HG02870 (cell line): ENCODE measurements around the gene TOP3A.

Experiments used
- ATAC-seq: cut with Tn5 transposase; IDR thresholded peaks from one replicate; pipeline ENCODE4 v1.9.1; 2021; ENCODE audit warnings: mild to moderate bottlenecking, moderate library complexity; ENCODE audit not compliant: unreplicated experiment

TOP3A gene

DNA sequence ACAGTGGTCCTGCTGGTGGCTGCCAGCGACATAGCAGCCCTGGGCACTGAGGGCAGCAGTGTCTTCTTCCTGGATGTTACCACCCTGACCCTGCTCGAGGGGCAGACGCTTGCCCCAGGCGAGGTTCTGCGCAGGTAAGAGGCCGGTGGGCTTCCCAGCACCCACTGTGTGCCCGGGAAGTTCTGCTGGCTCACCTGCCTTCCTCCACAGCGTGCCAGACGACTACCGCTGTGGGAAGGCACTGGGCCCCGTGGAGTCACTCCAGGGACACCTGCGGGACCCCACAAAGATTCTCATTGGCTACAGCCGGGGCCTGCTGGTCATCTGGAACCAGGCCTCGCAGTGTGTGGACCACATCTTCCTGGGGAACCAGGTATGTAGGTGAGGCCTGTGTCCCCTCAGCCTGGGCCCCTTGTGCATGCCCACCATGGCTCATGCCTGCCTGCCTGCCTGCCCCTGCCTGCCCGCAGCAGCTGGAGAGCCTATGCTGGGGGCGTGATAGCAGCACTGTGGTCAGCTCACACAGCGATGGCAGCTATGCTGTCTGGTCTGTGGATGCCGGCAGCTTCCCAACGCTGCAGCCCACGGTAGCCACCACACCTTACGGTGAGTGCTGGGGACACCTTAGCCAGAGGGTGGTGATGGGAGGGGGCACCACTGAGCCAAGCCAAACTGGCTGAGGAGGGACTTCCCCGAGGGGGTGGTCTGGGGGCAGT is 80.8 kb downstream of the TOP3A start:
- ATAC-seq: no peak

DNA sequence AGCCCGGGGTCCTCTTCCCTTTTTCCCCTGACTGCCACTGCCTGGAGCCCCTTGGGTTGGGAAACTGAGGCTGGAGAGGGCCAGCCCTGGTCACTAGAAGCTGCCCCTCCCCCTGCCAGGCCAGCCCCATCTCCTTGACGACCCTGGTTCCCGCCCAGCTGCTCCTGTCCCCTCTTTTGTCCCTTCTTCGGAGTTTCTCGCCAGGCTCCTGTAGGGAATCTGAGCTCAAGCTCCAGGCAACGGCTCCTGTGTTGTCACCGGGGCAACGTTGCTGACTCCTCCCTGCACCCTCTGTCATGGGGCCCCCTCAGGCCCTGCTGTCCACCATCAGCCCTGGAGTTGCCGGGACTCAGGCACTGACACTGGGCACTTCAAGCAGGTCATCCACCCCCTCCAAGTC is 83.6 kb downstream of the TOP3A start:
- no peak for ATAC-seq

DNA sequence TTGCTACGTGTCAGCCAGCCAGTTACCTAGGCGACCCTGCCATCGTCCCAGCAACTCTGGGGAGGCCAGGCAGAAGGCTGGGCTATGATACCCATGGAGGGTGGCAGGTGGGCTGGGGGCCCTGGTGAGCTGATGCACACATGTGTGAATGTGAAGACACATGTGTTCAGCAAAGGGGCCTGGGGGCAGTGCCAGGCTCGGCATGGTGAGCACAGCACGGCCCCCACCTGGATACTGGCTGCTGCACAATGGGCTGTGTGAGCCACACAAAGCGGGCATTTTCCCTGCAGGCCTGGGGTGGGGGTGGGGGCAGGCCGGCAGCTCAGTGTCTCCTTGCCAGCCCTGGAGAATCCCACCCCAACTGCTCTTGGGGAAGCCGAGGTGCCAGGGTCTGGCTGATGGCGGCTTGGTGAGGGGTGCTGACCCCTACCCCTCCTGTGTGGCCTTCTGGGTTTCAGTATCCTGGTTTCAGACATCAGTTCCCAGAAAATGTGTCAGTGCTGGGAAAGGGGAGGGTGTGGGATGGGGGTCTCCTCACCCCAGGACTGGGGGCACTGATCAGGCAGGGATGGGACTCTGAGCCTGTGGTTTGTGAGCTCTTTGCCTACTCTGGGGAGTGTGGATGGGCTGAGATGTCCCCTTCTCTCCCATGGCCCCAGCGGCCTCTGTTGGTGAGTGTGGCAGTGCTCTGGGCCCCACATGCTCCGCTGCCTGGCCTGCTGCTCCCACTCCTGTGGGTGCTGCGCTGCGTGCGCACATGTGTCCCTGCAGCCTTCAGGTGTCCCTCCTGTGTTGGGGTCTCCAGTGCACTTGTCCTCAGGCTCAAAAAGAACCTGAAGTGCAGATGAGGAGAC is 84.3 kb downstream of the TOP3A start:
- ATAC-seq: no peak

DNA sequence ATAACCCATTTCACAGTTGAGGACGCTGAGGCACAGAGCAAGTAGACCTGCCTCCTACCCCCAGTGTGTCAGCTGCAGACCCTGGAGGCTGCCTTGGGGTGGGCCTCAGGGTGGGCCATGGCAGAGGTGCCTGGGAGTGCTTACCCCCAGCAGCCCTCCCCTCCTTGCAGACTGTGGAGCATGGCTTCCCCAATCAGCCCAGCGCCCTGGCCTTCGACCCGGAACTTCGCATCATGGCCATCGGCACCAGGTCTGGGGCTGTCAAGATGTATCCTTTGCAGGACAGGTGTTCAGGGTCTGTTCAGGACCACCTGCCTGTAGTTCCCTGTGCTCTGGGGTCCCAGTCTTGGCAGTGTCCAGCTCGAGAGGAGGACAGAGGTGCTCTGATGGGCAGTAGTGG is 85.0 kb downstream of the TOP3A start:
- no peak for ATAC-seq

DNA sequence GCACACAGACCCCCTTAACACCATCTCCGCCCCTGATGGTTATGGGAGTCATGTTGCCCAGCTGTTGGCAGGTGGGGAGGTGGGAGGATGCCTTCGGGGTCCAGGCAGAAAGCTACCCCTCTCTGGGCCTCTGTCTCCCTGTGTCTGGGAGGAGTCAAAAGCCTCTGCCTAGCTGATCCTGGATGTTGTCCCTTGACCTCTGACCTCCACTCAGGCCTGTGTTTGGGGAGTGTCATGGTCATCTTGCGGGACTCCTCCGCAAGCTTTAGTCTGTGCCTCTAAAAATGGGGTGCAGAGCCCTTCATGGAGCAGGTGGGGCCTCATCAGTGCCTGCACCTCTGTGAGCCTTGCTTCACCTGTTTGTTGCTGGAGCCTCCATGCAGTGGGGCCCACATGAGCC is 85.5 kb downstream of the TOP3A start:
- ATAC-seq: no peak

DNA sequence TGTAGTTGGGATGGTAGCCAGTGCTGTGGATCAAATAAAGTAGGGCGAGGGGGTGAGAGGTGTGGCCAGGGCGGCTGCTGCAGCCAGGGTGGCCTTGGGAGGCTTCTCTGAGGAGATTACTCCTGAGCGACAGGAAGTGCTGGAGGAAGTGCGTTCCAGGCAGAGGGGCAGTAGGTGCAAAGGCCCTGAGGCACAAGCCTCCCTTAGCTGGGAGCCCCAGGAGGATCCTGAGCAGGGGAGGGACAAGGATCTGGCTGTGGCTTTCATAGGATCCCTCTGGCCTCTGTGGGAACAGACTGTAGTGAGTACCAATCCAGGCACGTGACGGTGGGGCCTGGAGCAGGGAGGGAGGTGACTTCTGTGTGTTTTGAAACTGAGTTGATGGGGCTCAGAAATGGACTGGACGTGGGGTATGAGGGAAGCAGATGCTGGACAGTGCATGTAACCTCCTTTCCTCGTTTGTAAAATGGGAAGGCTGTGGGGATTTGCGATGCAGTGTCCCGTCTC is 86.6 kb downstream of the TOP3A start:
- ATAC-seq: no peak

DNA sequence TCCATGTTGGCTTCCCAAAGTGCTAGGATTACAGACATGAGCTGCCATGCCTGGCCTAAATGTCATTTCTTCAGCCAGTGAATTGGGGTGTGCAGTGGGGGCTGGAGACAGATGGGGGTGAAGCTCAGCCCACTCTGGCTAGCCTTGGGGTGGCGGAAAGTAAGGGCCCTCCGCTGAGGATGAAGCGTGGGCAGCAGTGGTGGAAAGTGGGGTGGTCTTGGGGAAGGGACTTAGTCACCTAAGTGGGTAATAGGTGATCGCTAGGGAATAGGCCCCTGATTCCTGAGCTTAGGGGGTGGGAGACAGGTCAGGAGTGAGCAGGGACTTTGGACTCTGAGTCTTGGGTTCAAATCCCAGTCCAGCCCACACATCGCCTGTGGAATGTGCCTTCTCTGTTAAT is 87.2 kb downstream of the TOP3A start:
- no peak for ATAC-seq

DNA sequence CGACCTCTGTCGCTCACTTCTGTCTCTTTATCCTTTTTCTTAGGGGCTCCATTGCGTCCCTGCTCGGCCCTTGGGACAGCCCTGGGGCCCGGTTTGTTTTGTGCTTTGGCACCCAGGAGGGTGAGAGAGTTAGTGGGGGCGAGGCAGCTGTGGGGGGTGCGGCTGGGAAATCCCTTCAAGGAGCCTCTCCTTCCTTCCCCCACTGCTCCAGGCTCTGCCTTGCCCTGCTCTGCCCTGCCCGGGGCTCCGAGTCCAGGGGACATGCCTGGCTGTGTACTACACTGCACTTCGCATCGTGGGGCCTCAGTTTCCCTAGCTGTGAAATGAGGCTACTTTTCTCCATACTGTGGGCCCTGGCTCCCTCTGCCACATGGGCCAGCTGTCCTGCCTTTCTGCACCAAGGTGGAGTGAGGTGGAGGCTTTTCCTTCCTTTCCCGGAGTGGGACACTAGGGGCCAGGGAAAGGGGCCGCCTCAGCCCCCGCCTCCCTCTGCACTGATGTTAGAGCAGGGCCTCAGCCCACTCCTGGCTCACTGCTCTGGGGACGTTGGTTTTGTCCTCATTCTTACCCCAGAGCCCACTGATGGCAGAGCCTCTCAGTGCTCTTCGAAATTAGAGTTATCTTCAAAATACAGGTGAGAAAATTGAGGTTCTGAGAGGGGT is 88.4 kb downstream of the TOP3A start:
- no peak for ATAC-seq

DNA sequence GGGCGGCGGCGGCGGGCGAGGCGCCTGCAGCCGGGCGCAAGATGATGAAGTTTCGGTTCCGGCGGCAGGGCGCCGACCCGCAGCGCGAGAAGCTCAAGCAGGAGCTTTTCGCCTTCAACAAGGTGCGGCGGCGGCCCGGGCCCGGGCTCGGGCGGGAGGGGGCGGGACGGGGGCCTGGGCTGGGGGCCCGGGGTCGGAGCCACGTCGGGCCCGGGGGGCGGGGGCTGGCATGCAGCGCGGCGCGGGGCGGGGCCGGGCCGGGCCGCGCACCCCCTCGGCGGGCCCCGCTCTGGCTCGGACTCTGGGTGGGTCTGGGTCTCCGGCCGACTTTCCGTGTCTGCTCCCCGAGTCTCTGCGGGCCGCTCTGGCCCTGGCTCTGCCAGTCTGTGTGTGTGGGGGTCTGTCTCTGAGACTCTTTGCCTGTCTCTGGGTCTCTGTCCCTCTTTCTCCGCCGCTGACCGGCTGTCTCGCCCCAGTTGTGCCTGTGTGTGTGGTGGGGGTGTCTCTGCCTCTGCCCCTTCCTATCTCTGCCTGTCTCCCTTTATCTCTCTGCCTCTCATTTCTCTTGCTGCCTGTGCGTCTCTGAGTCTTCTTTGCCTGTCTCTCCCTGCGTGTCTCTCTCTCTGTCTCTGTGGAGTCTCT is 89.0 kb downstream of the TOP3A start:
- no peak for ATAC-seq

DNA sequence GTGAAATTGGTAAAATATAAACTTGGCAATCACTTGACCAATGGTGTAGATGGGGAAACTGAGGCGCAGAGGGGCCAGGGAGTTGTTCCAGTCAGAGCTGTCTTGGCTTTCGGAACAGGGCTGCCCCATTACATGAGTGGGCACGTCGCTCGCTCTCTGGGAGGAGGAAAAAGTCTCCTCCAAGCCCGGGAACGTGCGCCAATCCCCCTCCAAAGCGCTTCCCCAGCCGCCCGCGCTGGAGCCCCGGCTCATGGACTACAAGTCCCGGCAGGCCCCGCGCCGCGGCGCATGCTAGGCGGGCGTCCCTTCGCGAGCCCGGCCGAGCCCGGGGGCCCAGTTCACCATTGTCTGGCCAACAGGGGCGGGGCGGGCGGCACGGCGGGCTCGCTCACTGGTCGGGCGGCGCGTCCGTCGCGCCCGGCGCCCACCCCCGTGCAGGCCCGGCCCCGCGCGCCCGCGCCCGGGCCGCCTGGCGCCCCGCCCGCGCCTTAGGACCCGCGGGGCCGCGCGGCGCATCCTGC is 89.6 kb downstream of the TOP3A start, which contains the start of gene LLGL1:
LLGL1 (plus strand) TSS at position 515 of the 521 bp plus-strand sequence. CDS start 48 bp downstream, outside the sequence.
- peak; percentile 72 for ATAC-seq

DNA sequence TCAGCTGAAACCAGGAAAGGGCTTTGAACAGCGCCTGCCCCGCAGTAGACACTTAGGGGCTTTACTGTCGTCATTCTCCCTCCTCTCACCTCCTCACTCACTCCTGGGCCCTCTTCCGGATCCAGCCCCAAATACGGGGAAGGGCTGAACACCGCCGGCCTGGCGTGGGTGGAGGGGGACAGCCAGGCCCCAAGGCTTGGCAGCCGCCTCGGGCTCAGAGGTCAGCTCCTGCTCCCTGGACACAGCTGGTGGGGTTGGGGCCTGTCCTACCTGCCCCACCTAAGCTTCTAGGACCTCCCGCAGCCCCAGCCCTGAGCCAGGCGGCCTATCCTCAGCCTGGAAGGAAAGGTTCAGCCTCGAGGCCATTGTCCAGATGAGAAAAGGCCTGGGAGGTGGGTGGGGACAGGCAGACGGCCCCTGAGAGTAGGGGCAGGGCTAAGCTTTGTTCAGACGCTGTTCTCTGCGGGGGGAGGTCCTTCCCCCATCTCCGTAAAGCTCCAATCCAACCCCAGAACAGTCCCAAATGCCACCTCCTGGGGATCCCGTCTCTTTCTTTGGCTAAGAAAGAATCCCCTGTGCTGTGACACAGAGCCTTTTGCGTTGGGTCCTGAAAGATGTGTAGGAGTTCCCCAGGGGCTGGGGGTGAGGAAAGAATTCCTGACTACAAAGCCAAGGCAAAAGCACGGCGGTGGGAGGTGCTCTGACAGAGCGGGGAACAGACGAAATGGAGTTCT is 90.2 kb downstream of the TOP3A start:
- no peak for ATAC-seq

DNA sequence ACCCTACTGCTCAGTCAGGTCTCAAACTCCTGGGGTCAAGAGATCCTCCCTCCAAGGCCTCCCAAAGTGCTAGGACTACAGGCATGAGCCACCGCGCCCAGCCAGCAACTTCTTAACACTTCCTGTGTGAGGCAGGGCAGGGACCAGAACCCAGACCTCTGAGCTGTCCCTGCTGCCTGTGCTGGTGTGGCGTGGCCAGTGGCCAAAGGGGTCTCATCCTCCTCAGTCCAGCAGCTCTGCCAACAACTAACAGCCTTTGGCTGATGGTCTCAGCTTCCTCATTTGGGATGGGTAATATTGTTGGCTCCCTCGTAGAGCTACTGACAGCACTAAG is 90.8 kb downstream of the TOP3A start:
- no peak for ATAC-seq
